HepG2 (cell line): ENCODE data around the gene FUBP3. TPM values are rescaled to one million over a fixed set of nuclear protein-coding genes. Genes with fewer than 3 reads are reported as not detected.

Source experiments
- BATF2 ChIP-seq: sonication (generic); formaldehyde crosslinking; IDR thresholded peaks from 2 replicates; pipeline ENCODE4 v1.8.0; 2022; ENCODE audit warnings: mild to moderate bottlenecking, missing genetic modification reagents, moderate library complexity
- BRCA1 ChIP-seq: sonication (generic); formaldehyde crosslinking; IDR thresholded peaks from 2 replicates; pipeline ENCODE4 v1.4.0; 2020; ENCODE audit warnings: missing genetic modification reagents
- FOSL2 ChIP-seq: sonication (generic); formaldehyde crosslinking; IDR thresholded peaks from 2 replicates; pipeline ENCODE4 v1.4.0; 2020; ENCODE audit warnings: missing genetic modification reagents
- HHEX ChIP-seq: IDR thresholded peaks from 2 replicates; pipeline ENCODE4 v1.6.1; 2016; ENCODE audit warnings: control low read depth
- HOXA5 ChIP-seq: sonication (generic); formaldehyde crosslinking; IDR thresholded peaks from 2 replicates; pipeline ENCODE4 v1.4.0; 2020; ENCODE audit warnings: missing genetic modification reagents
- KLF13 ChIP-seq: sonication (generic); formaldehyde crosslinking; IDR thresholded peaks from 2 replicates; pipeline ENCODE4 v1.4.0; 2020; ENCODE audit warnings: mild to moderate bottlenecking, missing genetic modification reagents
- NKX3-1 ChIP-seq: sonication (generic); formaldehyde crosslinking; IDR thresholded peaks from 2 replicates; pipeline ENCODE4 v1.5.0; 2020; ENCODE audit warnings: missing genetic modification reagents
- NR2F2 ChIP-seq: IDR thresholded peaks from 2 replicates; pipeline ENCODE4 v1.6.1; 2012; ENCODE audit warnings: low read depth, inconsistent platforms, borderline replicate concordance
- PITX1 ChIP-seq: sonication (generic); formaldehyde crosslinking; IDR thresholded peaks from 2 replicates; pipeline ENCODE4 v1.5.1; 2020; ENCODE audit warnings: mild to moderate bottlenecking, missing genetic modification reagents
- RFX5 ChIP-seq: IDR thresholded peaks from 2 replicates; pipeline ENCODE4 v1.6.1; 2011; ENCODE audit warnings: low read depth, low read length, improper control_type of control experiment
- SMAD3 ChIP-seq: sonication (generic); formaldehyde crosslinking; IDR thresholded peaks from 2 replicates; pipeline ENCODE4 v1.4.0; 2020; ENCODE audit warnings: missing genetic modification reagents
- YY1 ChIP-seq: IDR thresholded peaks from 2 replicates; pipeline ENCODE4 v1.6.1; 2011; ENCODE audit warnings: low read length, low read depth, moderate library complexity, mild to moderate bottlenecking; ENCODE audit not compliant: insufficient read depth, insufficient replicate concordance
- ZEB1 ChIP-seq: IDR thresholded peaks from 2 replicates; pipeline ENCODE4 v1.6.1; 2012; ENCODE audit warnings: mild to moderate bottlenecking, low read depth, inconsistent platforms; ENCODE audit not compliant: insufficient replicate concordance
- ZNF17 ChIP-seq: sonication (generic); formaldehyde crosslinking; IDR thresholded peaks from 2 replicates; pipeline ENCODE4 v1.5.0; 2020; ENCODE audit warnings: mild to moderate bottlenecking, missing genetic modification reagents
- ZNF263 ChIP-seq: sonication (generic); formaldehyde crosslinking; IDR thresholded peaks from 2 replicates; pipeline ENCODE4 v1.4.0; 2020; ENCODE audit warnings: missing genetic modification reagents
- ZNF709 ChIP-seq: sonication (generic); formaldehyde crosslinking; IDR thresholded peaks from 2 replicates; pipeline ENCODE4 v1.5.0; 2020; ENCODE audit warnings: mild to moderate bottlenecking, missing genetic modification reagents
- polyA plus RNA-seq, 8 experiments: library from polyadenylated mRNA; depleted of rRNA in 3 of 8; stranded (reverse) in 7 of 8; unstranded in 1 of 8; fragments of >200 nt; fragmentation: Illumina TruSeq in 4 of 8; extraction: Trizol in 4 of 8; gene quantifications; 2 replicates each; pipeline versions ENCODE4 v1.2.1 to v1.2.3, GENCODE V29; 2011 to 2016; ENCODE audit warnings: low read depth in 4 of 8, missing spikeins in 1 of 8, mixed read lengths in 1 of 8; ENCODE audit not compliant: insufficient read depth in 1 of 8
- total RNA-seq, 5 experiments: library from RNA; depleted of rRNA; stranded (reverse); fragments of >200 nt; fragmentation: Illumina TruSeq; extraction: Trizol; gene quantifications; 2 replicates each; pipeline ENCODE4 v1.2.3, GENCODE V29; 2016; ENCODE audit warnings: low read depth in 1 of 5
- TF ChIP-seq, protein P1 (sequence below): IDR thresholded peaks from 2 replicates; pipeline ENCODE4 v1.6.1; 2016; ENCODE audit warnings: low read depth, borderline replicate concordance
- TF ChIP-seq, protein P2 (sequence below), 2 experiments: IDR thresholded peaks; 2 replicates each; pipeline ENCODE4 v1.6.1; 2011 to 2012; ENCODE audit warnings: low read length in 2 of 2, borderline replicate concordance in 1 of 2, low read depth in 1 of 2, mild to moderate bottlenecking in 1 of 2, moderate library complexity in 1 of 2
- TF ChIP-seq, protein P3 (sequence below): sonication (generic); formaldehyde crosslinking; conservative IDR thresholded peaks from 2 replicates; pipeline ENCODE4 v1.8.0; 2022; ENCODE audit warnings: mild to moderate bottlenecking, moderate library complexity, missing genetic modification reagents
- TF ChIP-seq, protein P4 (sequence below): sonication (generic); formaldehyde crosslinking; IDR thresholded peaks from 2 replicates; pipeline ENCODE4 v1.4.0; 2020; ENCODE audit warnings: mild to moderate bottlenecking, missing genetic modification reagents
- TF ChIP-seq, protein P5 (sequence below): sonication (generic); formaldehyde crosslinking; IDR thresholded peaks from 2 replicates; pipeline ENCODE4 v1.4.0; 2020; ENCODE audit warnings: missing genetic modification reagents

FUBP3 gene
- total and polyA plus RNA-seq, 2 of the 13 experiments (the other 11 are each of a cell fraction or from before 2014, with no cell fraction given): 28.7 to 40.0 TPM

- TF ChIP-seq RFX5 (no peak), BATF2 (CRISPR knock-in tag) (no peak), NKX3-1 (CRISPR knock-in tag) (0 out of 2 replicates have a peak, but pooled peaks have one; percentile 49), ZNF17 (no peak), HHEX (CRISPR knock-in tag) (0 out of 2 replicates have a peak, but pooled peaks have one; percentile 27), ZEB1 (peak; percentile 84), NR2F2 (peak; percentile 61; the same call in 1 of the 2 replicates), YY1 (no peak), SMAD3 (peak; percentile 93), ZNF709 (CRISPR knock-in tag) (0 out of 2 replicates have a peak, but pooled peaks have one; percentile 21), HOXA5 (peak; percentile 71; the same call in 1 of the 2 replicates), FOSL2 (CRISPR knock-in tag) (peak; percentile 57), BRCA1 (CRISPR knock-in tag) (no peak), KLF13 (no peak), PITX1 (CRISPR knock-in tag) (peak; percentile 87; the same call in 1 of the 2 replicates), ZNF263 (CRISPR knock-in tag) (0 out of 2 replicates have a peak, but pooled peaks have one; percentile 58)
- TF ChIP-seq, protein P1, sequence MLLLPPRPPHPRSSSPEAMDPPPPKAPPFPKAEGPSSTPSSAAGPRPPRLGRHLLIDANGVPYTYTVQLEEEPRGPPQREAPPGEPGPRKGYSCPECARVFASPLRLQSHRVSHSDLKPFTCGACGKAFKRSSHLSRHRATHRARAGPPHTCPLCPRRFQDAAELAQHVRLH (CRISPR knock-in tag): peak; percentile 20; the same call in 1 of the 2 replicates
- TF ChIP-seq, protein P2, sequence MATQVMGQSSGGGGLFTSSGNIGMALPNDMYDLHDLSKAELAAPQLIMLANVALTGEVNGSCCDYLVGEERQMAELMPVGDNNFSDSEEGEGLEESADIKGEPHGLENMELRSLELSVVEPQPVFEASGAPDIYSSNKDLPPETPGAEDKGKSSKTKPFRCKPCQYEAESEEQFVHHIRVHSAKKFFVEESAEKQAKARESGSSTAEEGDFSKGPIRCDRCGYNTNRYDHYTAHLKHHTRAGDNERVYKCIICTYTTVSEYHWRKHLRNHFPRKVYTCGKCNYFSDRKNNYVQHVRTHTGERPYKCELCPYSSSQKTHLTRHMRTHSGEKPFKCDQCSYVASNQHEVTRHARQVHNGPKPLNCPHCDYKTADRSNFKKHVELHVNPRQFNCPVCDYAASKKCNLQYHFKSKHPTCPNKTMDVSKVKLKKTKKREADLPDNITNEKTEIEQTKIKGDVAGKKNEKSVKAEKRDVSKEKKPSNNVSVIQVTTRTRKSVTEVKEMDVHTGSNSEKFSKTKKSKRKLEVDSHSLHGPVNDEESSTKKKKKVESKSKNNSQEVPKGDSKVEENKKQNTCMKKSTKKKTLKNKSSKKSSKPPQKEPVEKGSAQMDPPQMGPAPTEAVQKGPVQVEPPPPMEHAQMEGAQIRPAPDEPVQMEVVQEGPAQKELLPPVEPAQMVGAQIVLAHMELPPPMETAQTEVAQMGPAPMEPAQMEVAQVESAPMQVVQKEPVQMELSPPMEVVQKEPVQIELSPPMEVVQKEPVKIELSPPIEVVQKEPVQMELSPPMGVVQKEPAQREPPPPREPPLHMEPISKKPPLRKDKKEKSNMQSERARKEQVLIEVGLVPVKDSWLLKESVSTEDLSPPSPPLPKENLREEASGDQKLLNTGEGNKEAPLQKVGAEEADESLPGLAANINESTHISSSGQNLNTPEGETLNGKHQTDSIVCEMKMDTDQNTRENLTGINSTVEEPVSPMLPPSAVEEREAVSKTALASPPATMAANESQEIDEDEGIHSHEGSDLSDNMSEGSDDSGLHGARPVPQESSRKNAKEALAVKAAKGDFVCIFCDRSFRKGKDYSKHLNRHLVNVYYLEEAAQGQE (IDR thresholded peaks at IDR 0.05; ENCODE audit: borderline replicate concordance in 1 of 2, low read depth in 1 of 2, low read length in 2 of 2): peak in 1 of 2 experiments; percentile 59; a peak in 1 of 4 replicates
- TF ChIP-seq, protein P3, sequence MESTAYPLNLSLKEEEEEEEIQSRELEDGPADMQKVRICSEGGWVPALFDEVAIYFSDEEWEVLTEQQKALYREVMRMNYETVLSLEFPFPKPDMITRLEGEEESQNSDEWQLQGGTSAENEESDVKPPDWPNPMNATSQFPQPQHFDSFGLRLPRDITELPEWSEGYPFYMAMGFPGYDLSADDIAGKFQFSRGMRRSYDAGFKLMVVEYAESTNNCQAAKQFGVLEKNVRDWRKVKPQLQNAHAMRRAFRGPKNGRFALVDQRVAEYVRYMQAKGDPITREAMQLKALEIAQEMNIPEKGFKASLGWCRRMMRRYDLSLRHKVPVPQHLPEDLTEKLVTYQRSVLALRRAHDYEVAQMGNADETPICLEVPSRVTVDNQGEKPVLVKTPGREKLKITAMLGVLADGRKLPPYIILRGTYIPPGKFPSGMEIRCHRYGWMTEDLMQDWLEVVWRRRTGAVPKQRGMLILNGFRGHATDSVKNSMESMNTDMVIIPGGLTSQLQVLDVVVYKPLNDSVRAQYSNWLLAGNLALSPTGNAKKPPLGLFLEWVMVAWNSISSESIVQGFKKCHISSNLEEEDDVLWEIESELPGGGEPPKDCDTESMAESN (CRISPR knock-in tag): no peak; the same call in 1 of the 2 replicates
- TF ChIP-seq, protein P4, sequence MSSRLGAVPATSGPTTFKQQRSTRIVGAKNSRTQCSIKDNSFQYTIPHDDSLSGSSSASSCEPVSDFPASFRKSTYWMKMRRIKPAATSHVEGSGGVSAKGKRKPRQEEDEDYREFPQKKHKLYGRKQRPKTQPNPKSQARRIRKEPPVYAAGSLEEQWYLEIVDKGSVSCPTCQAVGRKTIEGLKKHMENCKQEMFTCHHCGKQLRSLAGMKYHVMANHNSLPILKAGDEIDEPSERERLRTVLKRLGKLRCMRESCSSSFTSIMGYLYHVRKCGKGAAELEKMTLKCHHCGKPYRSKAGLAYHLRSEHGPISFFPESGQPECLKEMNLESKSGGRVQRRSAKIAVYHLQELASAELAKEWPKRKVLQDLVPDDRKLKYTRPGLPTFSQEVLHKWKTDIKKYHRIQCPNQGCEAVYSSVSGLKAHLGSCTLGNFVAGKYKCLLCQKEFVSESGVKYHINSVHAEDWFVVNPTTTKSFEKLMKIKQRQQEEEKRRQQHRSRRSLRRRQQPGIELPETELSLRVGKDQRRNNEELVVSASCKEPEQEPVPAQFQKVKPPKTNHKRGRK (CRISPR knock-in tag): no peak
- TF ChIP-seq, protein P5, sequence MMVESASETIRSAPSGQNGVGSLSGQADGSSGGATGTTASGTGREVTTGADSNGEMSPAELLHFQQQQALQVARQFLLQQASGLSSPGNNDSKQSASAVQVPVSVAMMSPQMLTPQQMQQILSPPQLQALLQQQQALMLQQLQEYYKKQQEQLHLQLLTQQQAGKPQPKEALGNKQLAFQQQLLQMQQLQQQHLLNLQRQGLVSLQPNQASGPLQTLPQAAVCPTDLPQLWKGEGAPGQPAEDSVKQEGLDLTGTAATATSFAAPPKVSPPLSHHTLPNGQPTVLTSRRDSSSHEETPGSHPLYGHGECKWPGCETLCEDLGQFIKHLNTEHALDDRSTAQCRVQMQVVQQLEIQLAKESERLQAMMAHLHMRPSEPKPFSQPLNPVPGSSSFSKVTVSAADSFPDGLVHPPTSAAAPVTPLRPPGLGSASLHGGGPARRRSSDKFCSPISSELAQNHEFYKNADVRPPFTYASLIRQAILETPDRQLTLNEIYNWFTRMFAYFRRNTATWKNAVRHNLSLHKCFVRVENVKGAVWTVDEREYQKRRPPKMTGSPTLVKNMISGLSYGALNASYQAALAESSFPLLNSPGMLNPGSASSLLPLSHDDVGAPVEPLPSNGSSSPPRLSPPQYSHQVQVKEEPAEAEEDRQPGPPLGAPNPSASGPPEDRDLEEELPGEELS (CRISPR knock-in tag): peak; percentile 96
Observed at GRCh38 chr9:130598188-130598587, 18.8 kb downstream of the FUBP3 start (continued).
